IPS DF 19.7 (cell line): Measurements from ENCODE around the gene DLEC1.

Source experiments
- DNase-seq: peaks from one replicate; pipeline ENCODE4 v3.0.0-alpha.2; 2013; ENCODE audit warnings: low read depth, low spot score

Gene DLEC1

GRCh38 chr3:38000965-38001455 is 38.0 kb upstream of the DLEC1 start:
- DNase-seq: no peak

- no peak for DNase-seq
Measured at GRCh38 chr3:38001456-38002081, 37.4 kb upstream of the DLEC1 start.

GRCh38 chr3:38002291-38002876 is 36.6 kb upstream of the DLEC1 start:
- DNase-seq: no peak

- DNase-seq: no peak
Measured at GRCh38 chr3:38002940-38003339, 36.1 kb upstream of the DLEC1 start.

GRCh38 chr3:38003371-38003816 is 35.6 kb upstream of the DLEC1 start:
- no peak for DNase-seq

GRCh38 chr3:38003817-38004414 is 35.1 kb upstream of the DLEC1 start:
- DNase-seq: no peak

GRCh38 chr3:38004415-38005075 is 34.5 kb upstream of the DLEC1 start:
- DNase-seq: no peak

- no peak for DNase-seq
Measured at GRCh38 chr3:38005076-38006020, 33.7 kb upstream of the DLEC1 start.

GRCh38 chr3:38006031-38006430 is 33.0 kb upstream of the DLEC1 start:
- DNase-seq: no peak

- no peak for DNase-seq
Measured at GRCh38 chr3:38006445-38006995, 32.5 kb upstream of the DLEC1 start.

GRCh38 chr3:38007754-38008090 is 31.3 kb upstream of the DLEC1 start:
- DNase-seq: no peak

GRCh38 chr3:38008191-38008701 is 30.8 kb upstream of the DLEC1 start:
- no peak for DNase-seq

- no peak for DNase-seq
Measured at GRCh38 chr3:38008971-38009580, 29.9 kb upstream of the DLEC1 start.

GRCh38 chr3:38009807-38010591 is 29.0 kb upstream of the DLEC1 start:
- DNase-seq: no peak

GRCh38 chr3:38011111-38011510 is 27.9 kb upstream of the DLEC1 start:
- DNase-seq: no peak

- no peak for DNase-seq
Measured at GRCh38 chr3:38015485-38015884, 23.5 kb upstream of the DLEC1 start.

GRCh38 chr3:38015984-38016383 is 23.0 kb upstream of the DLEC1 start:
- no peak for DNase-seq

GRCh38 chr3:38016410-38016809 is 22.6 kb upstream of the DLEC1 start:
- DNase-seq: no peak

GRCh38 chr3:38016847-38017444 is 22.1 kb upstream of the DLEC1 start:
- DNase-seq: no peak
